Vagina (tissue), 2 donors: ENCODE measurements around the gene RPE. TPM values are rescaled to one million over a fixed set of nuclear protein-coding genes. Genes with fewer than 3 reads are reported as not detected.
A peak's percentile ranks its signal among the peaks of the same experiment; 100 is the strongest.

Experiments
- DNase-seq, 2 donors: peaks; one replicate each; pipeline ENCODE4 v3.0.0-alpha.2; 2017; ENCODE audit errors: extremely low spot score in 2 of 2
- H3K27ac ChIP-seq: fragments of 200-600 bp; sonication (generic); one replicate; pipeline ENCODE4 v1.5.1; 2019
- H3K27me3 ChIP-seq: fragments of 200-600 bp; sonication (generic); one replicate; pipeline ENCODE4 v1.5.1; 2019
- H3K36me3 ChIP-seq, 2 donors: fragments of 200-600 bp; sonication (generic); one replicate each; pipeline ENCODE4 v1.5.1; 2017 to 2019
- H3K4me1 ChIP-seq: fragments of 200-600 bp; sonication (generic); one replicate; pipeline ENCODE4 v1.5.1; 2019
- H3K4me3 ChIP-seq, 2 donors: fragments of 200-600 bp; sonication (generic); 1 replicate in 1 of 2; 2 replicates in 1 of 2; pipeline ENCODE4 v1.5.1; 2016 to 2019
- H3K9me3 ChIP-seq: fragments of 200-600 bp; sonication (generic); one replicate; pipeline ENCODE4 v1.5.1; 2019
- CTCF ChIP-seq, 3 experiments: fragments of 450-650 bp in 2 of 3; fragments of 200-600 bp in 1 of 3; sonication (generic) in 1 of 3; IDR thresholded peaks; one replicate each; pipeline ENCODE4 v1.5.1; 2017 to 2019; ENCODE audit warnings: antibody characterized with exemption in 3 of 3, mild to moderate bottlenecking in 2 of 3, moderate library complexity in 2 of 3
- POLR2A ChIP-seq, 2 donors: fragments of 450-650 bp; IDR thresholded peaks; one replicate each; pipeline ENCODE4 v1.6.1; 2017; ENCODE audit warnings: antibody characterized with exemption in 2 of 2, mild to moderate bottlenecking in 2 of 2, moderate library complexity in 2 of 2
- POLR2AphosphoS5 ChIP-seq, 2 donors: sonication (generic); formaldehyde crosslinking; IDR thresholded peaks; one replicate each; pipeline ENCODE4 v1.9.0; 2017; ENCODE audit warnings: antibody characterized with exemption in 2 of 2, mild to moderate bottlenecking in 2 of 2, low read depth in 1 of 2; ENCODE audit not compliant: insufficient read depth in 1 of 2
- intact Hi-C: fragments of 100-400 bp; cut with DNase I; formaldehyde crosslinking; loops from one replicate; pipeline ENCODE4 v1.15.1; 2023
- total RNA-seq: library from RNA; depleted of rRNA; stranded (reverse); fragments of >200 nt; gene quantifications from one replicate; pipeline ENCODE4 v1.2.3, GENCODE V29; 2016

RPE gene
- total RNA-seq, 1 donor from 2014 or later, result 73.2 TPM

DNA sequence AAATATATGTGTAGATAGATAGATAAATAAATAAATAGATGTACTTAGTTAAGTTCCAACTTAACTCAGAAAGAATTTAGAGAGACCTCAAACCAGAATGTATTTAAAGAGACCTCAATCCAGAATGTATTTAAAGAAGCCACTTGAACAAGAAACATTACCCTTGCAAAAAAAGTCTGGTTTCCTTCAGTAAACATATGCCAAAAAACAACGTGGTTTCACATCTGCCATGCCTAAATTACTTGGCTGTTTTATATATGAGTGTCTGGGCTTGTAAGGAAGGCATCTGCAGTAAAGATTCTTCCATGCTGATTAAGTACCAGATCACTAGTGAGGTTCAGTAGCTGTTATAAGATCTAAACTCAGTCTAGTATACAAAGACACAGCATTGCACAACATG, 29.1 kb upstream of the RPE start:
- H3K4me3 ChIP-seq, result no peak overlapping the region
- H3K27ac ChIP-seq, result no peak overlapping the region
- TF ChIP-seq POLR2AphosphoS5 (IDR thresholded peaks at IDR 0.05; ENCODE audit: insufficient read depth in 1 of 2, low read depth in 1 of 2) (no peak), CTCF (IDR thresholded peaks at IDR 0.05) (no peak), POLR2A (IDR thresholded peaks at IDR 0.05) (no peak)

GRCh38 chr2:209974576-209974975, 27.9 kb upstream of the RPE start:
- H3K27ac ChIP-seq, result no peak overlapping the region

More for the DNA sequence above, 29.1 kb upstream of the RPE start:
- Histone ChIP-seq H3K4me1 (no peaks in the 10 kb centered on the region), H3K36me3 (no peaks in the 10 kb centered on the region), H3K27me3 (no peaks in the 10 kb centered on the region), H3K9me3 (no peaks in the 10 kb centered on the region)
- intact Hi-C loops, result no loop called here
- DNase-seq, result no peak

GRCh38 chr2:209976698-209977385, 25.6 kb upstream of the RPE start:
- intact Hi-C loops, result no loop called here
- TF ChIP-seq POLR2AphosphoS5 (IDR thresholded peaks at IDR 0.05; ENCODE audit: insufficient read depth in 1 of 2, low read depth in 1 of 2), result no peak
- no peak for TF ChIP-seq CTCF (IDR thresholded peaks at IDR 0.05)
- TF ChIP-seq POLR2A (IDR thresholded peaks at IDR 0.05), result no peak
- H3K27ac ChIP-seq, result no peak overlapping the region
- no peaks in the 10 kb centered on the region for H3K36me3 ChIP-seq
- H3K4me1 ChIP-seq, result no peaks in the 10 kb centered on the region
- no peaks in the 10 kb centered on the region for H3K9me3 ChIP-seq
- no peak for DNase-seq
- H3K4me3 ChIP-seq, result no peak overlapping the region
- H3K27me3 ChIP-seq, result no peaks in the 10 kb centered on the region

More at GRCh38 chr2:209974576-209974975, 27.9 kb upstream of the RPE start:
- Histone ChIP-seq H3K4me1 (no peaks in the 10 kb centered on the region), H3K9me3 (no peaks in the 10 kb centered on the region), H3K36me3 (no peaks in the 10 kb centered on the region), H3K4me3 (no peak overlapping the region), H3K27me3 (no peaks in the 10 kb centered on the region)
- no peak for TF ChIP-seq POLR2A (IDR thresholded peaks at IDR 0.05)
- no peak for TF ChIP-seq CTCF (IDR thresholded peaks at IDR 0.05)
- TF ChIP-seq POLR2AphosphoS5 (IDR thresholded peaks at IDR 0.05; ENCODE audit: insufficient read depth in 1 of 2, low read depth in 1 of 2), result no peak
- no peak for DNase-seq
- intact Hi-C loops, result loop anchor here (2.0 kb wide), 1 partner anchor 224 kb away; no protein-coding TSS in a partner anchor

DNA sequence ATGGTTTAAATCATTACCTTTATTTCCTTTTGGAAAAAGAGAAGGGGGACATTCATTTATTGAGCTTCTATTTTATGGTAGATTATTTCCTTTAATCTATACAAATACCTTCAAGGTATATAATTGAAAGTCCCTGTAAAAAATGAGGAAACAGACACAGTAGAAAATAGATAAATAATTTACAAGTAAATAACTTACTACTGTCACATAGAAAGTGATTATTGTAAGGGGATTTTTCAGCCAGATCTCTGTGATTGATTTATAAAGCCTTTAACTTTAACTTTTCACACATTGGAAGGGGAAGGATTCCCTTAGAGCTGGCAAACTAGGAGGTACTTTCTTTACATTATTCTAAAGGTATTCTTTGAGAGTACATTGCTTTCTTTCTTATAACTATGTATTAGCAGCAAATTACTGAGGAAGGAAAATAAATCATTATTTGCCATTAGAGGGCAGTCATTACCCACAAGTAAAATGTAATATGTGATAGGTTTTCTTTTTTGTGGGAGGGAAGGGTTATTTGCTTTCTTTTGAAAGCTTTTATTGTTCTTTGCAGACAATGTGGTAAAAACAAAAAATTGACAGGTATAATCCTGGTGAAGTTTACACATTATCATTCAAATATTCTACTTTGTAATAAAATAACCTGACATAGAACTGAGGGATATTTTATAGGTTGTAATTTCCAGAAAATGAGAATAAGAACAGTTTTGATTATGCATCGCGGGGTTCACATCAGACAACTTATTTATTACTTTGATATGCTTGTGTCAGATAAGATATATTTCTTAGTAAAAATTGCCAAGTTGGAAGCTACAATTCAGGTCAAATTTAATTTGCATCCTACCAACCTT, 24.8 kb upstream of the RPE start:
- no peaks in the 10 kb centered on the region for H3K9me3 ChIP-seq
- no peaks in the 10 kb centered on the region for H3K27me3 ChIP-seq
- H3K4me1 ChIP-seq, result no peaks in the 10 kb centered on the region
- DNase-seq, result no peak
- no peaks in the 10 kb centered on the region for H3K36me3 ChIP-seq
- intact Hi-C loops, result no loop called here
- H3K4me3 ChIP-seq, result no peak overlapping the region
- no peak overlapping the region for H3K27ac ChIP-seq
- TF ChIP-seq POLR2A (IDR thresholded peaks at IDR 0.05) (no peak), POLR2AphosphoS5 (IDR thresholded peaks at IDR 0.05; ENCODE audit: insufficient read depth in 1 of 2, low read depth in 1 of 2) (no peak), CTCF (IDR thresholded peaks at IDR 0.05) (peak; percentile 31 to 64 (median 51))
